CD4-positive, alpha-beta T cell (primary cell): Measurements from ENCODE around the gene TMEM106C. TPM values are rescaled to one million over a fixed set of nuclear protein-coding genes. Genes with fewer than 3 reads are reported as not detected.

Source experiments
- ATAC-seq: fragments of 200-7000 bp; cut with Tn5 transposase; one replicate; pipeline ENCODE4 v1.10.0; 2022; ENCODE audit warnings: mild to moderate bottlenecking; ENCODE audit not compliant: poor library complexity
- CTCF ChIA-PET: fragments of 350-600 bp; sonication (Branson Sonifier 250); formaldehyde crosslinking; loops from one replicate; lab custom pipeline; 2021; ENCODE audit warnings: antibody characterized with exemption, inconsistent platforms; lab: Charles Lee
- POLR2A ChIA-PET: fragments of 350-600 bp; sonication (Branson Sonifier 250); formaldehyde crosslinking; loops from one replicate; lab custom pipeline; 2021; ENCODE audit warnings: antibody characterized with exemption, inconsistent platforms; lab: Charles Lee
- DNase-seq, 14 experiments: peaks; one replicate each; pipeline ENCODE4 v3.0.0-alpha.2; 2013 to 2020; ENCODE audit warnings: mixed read lengths in 2 of 14
- H3K27ac ChIP-seq, 2 donors: one replicate each; pipeline versions ENCODE4 v1.5.1 to v1.7.0; 2013; ENCODE audit warnings: low read length in 2 of 2, low read depth in 1 of 2, mild to moderate bottlenecking in 1 of 2
- H3K27me3 ChIP-seq, 2 experiments: 1 replicate in 1 of 2; 2 replicates in 1 of 2; pipeline versions ENCODE4 v1.6.1 to v1.7.0; 2013; ENCODE audit warnings: low read length in 2 of 2, control low read depth in 1 of 2, mild to moderate bottlenecking in 1 of 2, moderate library complexity in 1 of 2; ENCODE audit not compliant: insufficient read depth in 2 of 2, control insufficient read depth in 1 of 2
- H3K36me3 ChIP-seq: one replicate; pipeline ENCODE4 v1.6.1; 2013; ENCODE audit warnings: low read length, control low read depth; ENCODE audit not compliant: insufficient read depth
- H3K4me1 ChIP-seq: one replicate; pipeline ENCODE4 v1.6.1; 2013; ENCODE audit warnings: low read length, control low read depth; ENCODE audit not compliant: insufficient read depth
- H3K4me3 ChIP-seq: one replicate; pipeline ENCODE4 v1.5.1; 2013; ENCODE audit warnings: mild to moderate bottlenecking, low read length, moderate library complexity
- H3K9me3 ChIP-seq, 2 experiments: 1 replicate in 1 of 2; 2 replicates in 1 of 2; pipeline versions ENCODE4 v1.6.1 to v1.7.0; 2013; ENCODE audit warnings: low read length in 2 of 2, mild to moderate bottlenecking in 2 of 2, control low read depth in 1 of 2, moderate library complexity in 1 of 2; ENCODE audit not compliant: control insufficient read depth in 1 of 2, insufficient read depth in 1 of 2
- H3K27ac Mint-ChIP-seq: one replicate; pipeline ENCODE4 v1.8.0; 2020; ENCODE audit warnings: mixed read lengths
- H3K27me3 Mint-ChIP-seq: one replicate; pipeline ENCODE4 v1.8.0; 2021; ENCODE audit warnings: mixed read lengths
- H3K36me3 Mint-ChIP-seq: one replicate; pipeline ENCODE4 v1.8.0; 2021; ENCODE audit warnings: low read depth, mixed read lengths
- H3K4me1 Mint-ChIP-seq: one replicate; pipeline ENCODE4 v1.8.0; 2021; ENCODE audit warnings: low read depth, mixed read lengths
- H3K4me3 Mint-ChIP-seq: one replicate; pipeline ENCODE4 v1.8.0; 2020; ENCODE audit warnings: mild to moderate bottlenecking, mixed read lengths
- H3K9me3 Mint-ChIP-seq: one replicate; pipeline ENCODE4 v1.8.0; 2020; ENCODE audit warnings: mixed read lengths
- intact Hi-C, 2 experiments: fragments of 100-400 bp; cut with DNase I in 1 of 2; cut with micrococcal nuclease in 1 of 2; formaldehyde crosslinking; loops; one replicate each; pipeline versions ENCODE4 v1.15.1 to v1.9.0; 2023 to 2025; cut with DNase I, micrococcal nuclease
- total RNA-seq, 174 experiments: library from RNA in 2 of 174; stranded (reverse) in 2 of 174; gene quantifications; one replicate each; pipeline ENCODE4 v1.2.3 and lab custom pipeline; 2021 to 2026
- TF ChIP-seq, protein P1 (sequence below): fragments of 200-600 bp; IDR thresholded peaks from one replicate; pipeline ENCODE4 v1.8.0; 2022; ENCODE audit warnings: antibody characterized with exemption, mild to moderate bottlenecking

The TMEM106C gene
- total RNA-seq, 2 experiments from 2014 or later, result 17.4 to 20.3 TPM

- no peaks in the 10 kb centered on the region for H3K4me1 ChIP-seq
- POLR2A ChIA-PET, result no interaction called here
- Mint-ChIP-seq H3K27ac (no peak overlapping the region), H3K4me1 (no peaks in the 10 kb centered on the region), H3K36me3 (no peaks in the 10 kb centered on the region), H3K9me3 (no peaks in the 10 kb centered on the region), H3K27me3 (peaks cover 3% of the 10 kb centered on the region), H3K4me3 (no peak overlapping the region)
- H3K9me3 ChIP-seq, result no peaks in the 10 kb centered on the region
- H3K36me3 ChIP-seq, result no peaks in the 10 kb centered on the region
- no peak overlapping the region for H3K27ac ChIP-seq
- intact Hi-C loops, result loop anchor here in 1 of 2 experiments (5.0 to 10.0 kb wide), 2 partner anchors 73 to 520 kb away; no protein-coding TSS in a partner anchor
- H3K4me3 ChIP-seq, result no peak overlapping the region
- ATAC-seq (no peak), DNase-seq (no peak)
- H3K27me3 ChIP-seq, result no peaks in the 10 kb centered on the region
- TF ChIP-seq, protein P1, sequence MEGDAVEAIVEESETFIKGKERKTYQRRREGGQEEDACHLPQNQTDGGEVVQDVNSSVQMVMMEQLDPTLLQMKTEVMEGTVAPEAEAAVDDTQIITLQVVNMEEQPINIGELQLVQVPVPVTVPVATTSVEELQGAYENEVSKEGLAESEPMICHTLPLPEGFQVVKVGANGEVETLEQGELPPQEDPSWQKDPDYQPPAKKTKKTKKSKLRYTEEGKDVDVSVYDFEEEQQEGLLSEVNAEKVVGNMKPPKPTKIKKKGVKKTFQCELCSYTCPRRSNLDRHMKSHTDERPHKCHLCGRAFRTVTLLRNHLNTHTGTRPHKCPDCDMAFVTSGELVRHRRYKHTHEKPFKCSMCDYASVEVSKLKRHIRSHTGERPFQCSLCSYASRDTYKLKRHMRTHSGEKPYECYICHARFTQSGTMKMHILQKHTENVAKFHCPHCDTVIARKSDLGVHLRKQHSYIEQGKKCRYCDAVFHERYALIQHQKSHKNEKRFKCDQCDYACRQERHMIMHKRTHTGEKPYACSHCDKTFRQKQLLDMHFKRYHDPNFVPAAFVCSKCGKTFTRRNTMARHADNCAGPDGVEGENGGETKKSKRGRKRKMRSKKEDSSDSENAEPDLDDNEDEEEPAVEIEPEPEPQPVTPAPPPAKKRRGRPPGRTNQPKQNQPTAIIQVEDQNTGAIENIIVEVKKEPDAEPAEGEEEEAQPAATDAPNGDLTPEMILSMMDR, result no peak
- CTCF ChIA-PET, result no interaction called here
Measured at GRCh38 chr12:47935184-47935583, 28.2 kb upstream of the TMEM106C start.

DNA sequence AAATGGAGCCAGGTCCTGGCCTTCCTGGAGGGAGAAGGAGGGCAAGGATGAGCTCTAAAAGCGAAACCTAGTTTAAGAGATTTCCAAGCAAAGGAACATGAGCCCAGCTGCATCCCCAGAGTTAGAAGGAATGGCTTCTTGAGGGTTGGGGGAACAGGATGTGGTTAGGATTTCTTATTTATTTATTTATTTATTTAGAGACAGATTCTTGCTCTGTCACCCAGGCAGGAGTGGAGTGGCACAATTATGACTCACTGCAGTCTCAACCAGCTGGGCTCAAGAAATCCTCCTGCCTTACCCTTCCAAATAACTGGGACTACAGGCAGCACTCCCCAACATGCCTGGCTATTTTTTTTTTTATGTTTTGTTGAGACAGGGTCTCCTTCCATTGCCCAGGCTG, 25.3 kb upstream of the TMEM106C start:
- H3K27me3 ChIP-seq, result peaks cover 2 to 5% of the 10 kb centered on the region in 2 experiments
- H3K9me3 ChIP-seq, result no peaks in the 10 kb centered on the region
- H3K27ac ChIP-seq, result no peak overlapping the region
- DNase-seq, result no peak
- no peak for ATAC-seq
- TF ChIP-seq, protein P1, result no peak
- POLR2A ChIA-PET, result no interaction called here
- H3K4me3 Mint-ChIP-seq, result no peak overlapping the region
- no peaks in the 10 kb centered on the region for H3K9me3 Mint-ChIP-seq
- no peaks in the 10 kb centered on the region for H3K36me3 Mint-ChIP-seq
- no peaks in the 10 kb centered on the region for H3K36me3 ChIP-seq
- CTCF ChIA-PET, result no interaction called here
- intact Hi-C loops, result loop anchor here in 1 of 2 experiments (5.0 to 10.0 kb wide), 2 partner anchors 76 to 517 kb away; no protein-coding TSS in a partner anchor
- H3K27ac Mint-ChIP-seq, result no peak overlapping the region
- peaks cover 15% of the 10 kb centered on the region for H3K27me3 Mint-ChIP-seq
- H3K4me1 Mint-ChIP-seq, result no peaks in the 10 kb centered on the region
- no peak overlapping the region for H3K4me3 ChIP-seq
- peaks cover 3% of the 10 kb centered on the region for H3K4me1 ChIP-seq

DNA sequence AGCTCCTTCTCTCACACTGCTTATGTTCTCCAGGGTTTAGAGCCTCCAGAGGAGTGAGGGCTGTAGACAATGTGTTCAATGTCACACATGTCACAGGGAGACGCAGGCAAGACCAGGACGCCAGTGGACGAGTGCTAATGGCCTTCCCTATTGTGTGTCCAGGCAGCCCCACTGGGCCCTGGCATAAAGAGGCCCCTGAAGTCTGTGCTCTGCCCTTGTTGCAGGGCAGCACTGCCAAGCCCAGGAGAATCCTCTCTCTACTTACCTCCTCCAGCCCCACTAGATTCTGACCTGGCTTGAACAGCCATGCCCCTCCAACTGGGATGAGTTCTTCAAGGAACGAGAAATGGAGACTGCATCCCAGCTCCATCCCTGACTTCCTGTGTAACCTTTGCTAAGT, 24.8 kb upstream of the TMEM106C start:
- H3K4me1 Mint-ChIP-seq, result no peaks in the 10 kb centered on the region
- ATAC-seq (no peak), DNase-seq (no peak)
- H3K36me3 Mint-ChIP-seq, result no peaks in the 10 kb centered on the region
- ChIA-PET POLR2A (no interaction called here), CTCF (no interaction called here)
- H3K9me3 ChIP-seq, result no peaks in the 10 kb centered on the region
- intact Hi-C loops, result loop anchor here in 1 of 2 experiments (5.0 to 10.0 kb wide), 2 partner anchors 76 to 516 kb away; no protein-coding TSS in a partner anchor
- no peak overlapping the region for H3K27ac Mint-ChIP-seq
- TF ChIP-seq, protein P1, result no peak
- no peak overlapping the region for H3K4me3 Mint-ChIP-seq
- H3K27me3 ChIP-seq, result peaks cover 4 to 7% of the 10 kb centered on the region in 2 experiments
- peaks cover 3% of the 10 kb centered on the region for H3K4me1 ChIP-seq
- H3K36me3 ChIP-seq, result no peaks in the 10 kb centered on the region
- H3K27ac ChIP-seq, result no peak overlapping the region
- H3K27me3 Mint-ChIP-seq, result peaks cover 15% of the 10 kb centered on the region
- H3K9me3 Mint-ChIP-seq, result no peaks in the 10 kb centered on the region
- no peak overlapping the region for H3K4me3 ChIP-seq
